GM18498 (cell line): ENCODE measurements around the gene GLP2R.

Source experiments
- ATAC-seq: cut with Tn5 transposase; IDR thresholded peaks from one replicate; pipeline ENCODE4 v1.9.1; 2021; ENCODE audit warnings: mild to moderate bottlenecking, moderate library complexity; ENCODE audit not compliant: unreplicated experiment

GLP2R gene

DNA sequence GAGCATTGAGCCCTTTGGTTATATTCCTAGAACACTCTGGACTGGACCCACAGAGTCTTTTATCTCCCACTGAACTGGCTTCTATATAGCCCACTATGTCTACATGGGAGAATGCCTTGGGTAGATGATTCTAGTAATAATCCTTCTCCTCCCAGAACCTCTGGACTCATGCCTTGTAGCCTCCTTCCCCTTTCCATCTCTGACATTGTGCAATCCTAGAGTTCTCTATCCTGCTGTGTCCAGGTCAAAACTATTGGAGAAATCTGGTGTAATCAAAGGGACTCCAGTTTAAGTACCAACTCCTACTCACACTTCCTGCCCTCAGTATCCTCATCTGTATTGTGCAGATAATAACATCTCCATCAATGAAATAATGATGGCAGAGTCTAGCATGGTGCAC lies 70.2 kb downstream of the GLP2R start:
- ATAC-seq = no peak

GRCh38 chr17:9897372-9897968 lies 71.7 kb downstream of the GLP2R start:
- no peak for ATAC-seq

- no peak for ATAC-seq
Measured at GRCh38 chr17:9898812-9899211, 73.1 kb downstream of the GLP2R start.

DNA sequence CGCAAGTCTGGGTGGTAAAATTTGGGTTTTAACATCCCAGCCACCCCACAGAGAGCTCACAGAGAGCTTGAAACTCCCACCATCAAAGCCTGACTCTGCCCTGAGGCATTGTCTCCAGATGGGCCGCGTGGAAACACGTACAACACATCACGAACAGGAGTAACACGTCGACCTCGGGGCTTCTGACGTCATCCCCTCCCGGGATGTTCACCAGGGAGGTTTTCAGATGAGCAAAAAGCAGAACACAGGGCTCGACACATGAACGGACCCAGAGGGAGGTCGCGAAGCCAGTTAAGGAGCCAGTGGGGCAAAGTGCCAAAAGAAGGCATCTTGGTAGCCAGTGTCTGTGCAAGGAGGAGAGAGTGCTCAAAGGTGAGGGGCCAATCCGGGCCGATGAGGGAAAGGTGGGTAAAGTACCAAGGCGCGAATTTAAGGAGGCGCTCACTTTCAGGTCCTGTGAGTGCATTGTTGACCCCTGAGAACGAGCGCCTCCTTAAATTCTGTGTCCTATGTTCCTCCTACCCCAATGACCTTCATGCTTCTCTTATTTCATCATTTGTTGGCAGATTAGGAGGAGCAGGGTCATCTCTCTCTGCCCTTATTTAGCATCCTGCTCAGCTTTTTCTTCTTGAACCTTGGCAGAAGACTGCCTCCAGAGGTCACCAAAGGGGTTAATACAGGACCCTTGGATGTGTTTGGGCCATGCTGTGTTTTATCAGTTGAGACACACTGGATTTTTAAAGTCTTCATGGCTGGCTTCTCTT lies 73.7 kb downstream of the GLP2R start:
- ATAC-seq = no peak

- ATAC-seq = no peak
Measured at GRCh38 chr17:9900044-9900594, 74.4 kb downstream of the GLP2R start.

DNA sequence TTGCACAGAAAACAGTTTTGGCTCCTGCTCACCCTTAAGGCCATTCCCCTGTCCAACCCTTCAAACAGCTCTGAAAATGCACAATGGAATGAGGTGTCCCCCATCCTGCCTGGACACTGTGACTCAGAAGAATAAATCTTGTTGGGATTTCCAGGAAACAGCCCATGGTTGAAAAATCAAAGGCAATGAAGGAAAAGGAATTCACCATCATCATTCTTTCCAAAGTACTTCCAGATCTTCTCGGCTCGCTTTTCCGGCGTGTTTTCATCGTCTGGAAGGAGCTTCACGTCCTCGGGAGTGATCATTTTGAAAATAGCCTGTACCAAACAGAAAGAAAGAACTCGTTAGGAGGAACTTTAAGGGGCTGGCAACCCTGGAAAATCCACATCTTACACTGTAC lies 75.1 kb downstream of the GLP2R start:
- ATAC-seq = no peak

- no peak for ATAC-seq
Measured at GRCh38 chr17:9902120-9902519, 76.4 kb downstream of the GLP2R start.

DNA sequence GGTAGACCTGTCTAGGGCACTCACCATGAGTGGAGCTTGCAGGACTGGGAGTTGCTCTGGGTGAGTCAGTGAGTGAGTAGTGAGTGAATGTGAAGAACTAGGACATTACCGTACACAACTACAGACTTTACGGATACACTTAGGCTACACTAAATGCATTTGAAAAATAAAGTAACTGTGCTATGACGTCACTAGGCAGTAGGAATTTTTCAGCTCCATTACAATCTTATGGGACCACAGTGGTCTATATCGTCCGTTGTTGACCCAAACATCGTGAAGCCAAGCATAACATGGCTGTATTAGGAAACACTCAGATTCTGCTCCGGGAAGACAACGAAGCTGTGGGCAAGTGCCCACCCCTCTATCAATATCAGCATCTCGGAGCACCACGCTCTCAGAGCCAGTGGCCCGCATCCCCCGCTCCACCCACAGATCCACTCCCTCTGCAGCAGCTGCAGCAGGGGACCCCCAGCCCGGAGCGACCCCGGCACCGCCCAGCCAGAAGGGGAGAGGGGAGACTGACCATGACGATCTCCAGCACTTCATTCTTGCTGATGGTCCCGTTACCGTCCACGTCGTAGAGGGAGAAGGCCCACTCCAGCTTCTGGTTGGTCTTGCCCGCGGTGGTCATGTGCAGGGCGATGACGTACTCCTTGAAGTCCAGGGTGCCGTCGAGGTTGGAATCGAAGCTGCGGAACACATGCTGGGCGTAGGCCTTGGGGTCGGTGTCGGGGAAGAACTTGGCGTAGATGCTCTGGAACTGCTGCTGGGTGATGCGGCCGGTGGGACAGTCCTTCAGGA lies 78.8 kb downstream of the GLP2R start:
- ATAC-seq = no peak

- ATAC-seq = no peak
Measured at GRCh38 chr17:9905078-9905415, 79.3 kb downstream of the GLP2R start, which contains the start of gene RCVRN. Gene RCVRN, minus strand, starts transcription at chr17:9905271. Its CDS starts 91 bp downstream, at chr17:9905180.

GRCh38 chr17:9905902-9906301 lies 80.2 kb downstream of the GLP2R start:
- peak; percentile 57 for ATAC-seq

DNA sequence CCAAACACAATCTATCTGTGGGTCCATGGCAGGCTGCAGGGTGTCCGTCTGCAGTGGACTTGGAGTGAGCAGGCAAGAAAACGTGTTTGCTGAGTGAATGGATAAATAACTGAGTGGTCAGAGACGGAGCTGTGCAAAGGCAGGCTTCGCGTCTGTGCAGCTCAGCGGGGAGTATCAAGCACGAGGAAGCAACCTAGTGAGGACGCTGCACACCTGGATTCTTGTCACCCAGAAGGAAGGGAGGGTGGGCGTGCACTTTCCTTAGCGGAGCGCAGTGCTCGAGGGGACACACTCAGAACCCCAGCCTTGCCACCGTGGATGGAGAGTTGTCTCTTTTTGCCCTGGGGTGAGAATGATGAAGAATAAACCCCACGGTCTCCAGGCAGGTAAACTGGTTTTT lies 80.9 kb downstream of the GLP2R start:
- ATAC-seq = no peak

DNA sequence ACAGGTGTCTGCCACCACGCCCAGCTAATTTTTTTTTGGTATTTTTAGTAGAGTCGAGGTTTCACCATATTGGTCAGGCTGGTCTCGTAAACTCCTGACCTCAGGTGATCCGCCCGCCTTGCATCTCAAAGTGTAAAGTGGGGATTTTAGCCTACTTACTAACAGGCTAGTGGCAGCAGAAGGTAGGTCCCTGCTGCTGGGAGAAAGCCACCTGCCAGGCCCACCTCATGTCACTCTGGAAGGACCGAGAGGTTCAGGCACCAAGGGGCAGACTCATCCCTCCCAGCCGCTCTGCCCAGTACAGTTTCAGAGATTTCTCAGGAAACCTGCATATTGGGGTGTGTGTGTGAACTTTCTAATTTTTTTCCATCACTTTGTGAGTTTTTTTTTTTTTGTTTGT lies 81.4 kb downstream of the GLP2R start:
- ATAC-seq = no peak

- no peak for ATAC-seq
Measured at GRCh38 chr17:9907883-9908648, 82.3 kb downstream of the GLP2R start.

DNA sequence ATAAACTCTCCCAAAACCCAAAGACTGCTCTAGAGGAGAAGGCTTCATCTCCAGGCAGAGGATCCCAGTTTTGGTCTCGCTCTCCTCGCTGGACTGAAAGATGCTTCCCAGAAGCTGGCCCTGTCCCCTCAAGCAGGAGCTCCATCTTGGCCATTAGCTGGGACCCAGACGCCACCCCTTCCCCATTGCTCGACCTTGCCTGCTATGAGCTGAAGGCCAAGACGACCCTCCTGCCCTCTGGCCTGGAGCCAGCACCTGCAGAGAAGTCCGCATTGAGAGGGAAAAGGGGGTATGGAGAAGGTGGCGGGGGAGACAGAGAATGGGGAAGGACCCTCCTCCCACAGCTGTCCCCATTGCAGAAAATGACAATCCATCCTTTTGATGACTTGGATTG lies 82.9 kb downstream of the GLP2R start:
- no peak for ATAC-seq

- no peak for ATAC-seq
Measured at GRCh38 chr17:9911089-9911488, 85.4 kb downstream of the GLP2R start.

- ATAC-seq = no peak
Measured at GRCh38 chr17:9912121-9913099, 86.7 kb downstream of the GLP2R start.

- ATAC-seq = no peak
Measured at GRCh38 chr17:9913476-9913875, 87.8 kb downstream of the GLP2R start.

GRCh38 chr17:9916108-9916507 lies 90.4 kb downstream of the GLP2R start:
- no peak for ATAC-seq

GRCh38 chr17:9917131-9917530 lies 91.4 kb downstream of the GLP2R start:
- no peak for ATAC-seq

GRCh38 chr17:9917801-9918200 lies 92.1 kb downstream of the GLP2R start:
- ATAC-seq = no peak
